Bronchial epithelial cell (primary cell): ENCODE measurements around the gene UGT1A5. TPM values are rescaled to one million over a fixed set of nuclear protein-coding genes. Genes with fewer than 3 reads are reported as not detected.

ENCODE experiments used
- DNase-seq: peaks from one replicate; pipeline ENCODE4 v3.0.0-alpha.2; 2010; ENCODE audit warnings: low read depth
- FAIRE-seq: peaks from 2 replicates; lab custom pipeline; 2011; peaks lifted over from hg19 to GRCh38; lab: Jason Lieb, UNC
- H3K27me3 ChIP-seq: 2 replicates; pipeline ENCODE4 v1.5.1; 2011; ENCODE audit warnings: low read length; ENCODE audit not compliant: control insufficient read depth, insufficient read depth
- H3K36me3 ChIP-seq: 2 replicates; pipeline ENCODE4 v1.5.1; 2011; ENCODE audit warnings: low read length; ENCODE audit not compliant: control insufficient read depth, insufficient read depth
- H3K4me3 ChIP-seq: 2 replicates; pipeline ENCODE4 v1.5.1; 2011; ENCODE audit warnings: mild to moderate bottlenecking, low read depth, low read length, control low read depth
- total RNA-seq: library from RNA; depleted of rRNA; stranded (reverse); fragments of >200 nt; gene quantifications from 2 replicates; pipeline ENCODE4 v1.2.1, GENCODE V29; 2014
- TF ChIP-seq, protein P1 (sequence below): IDR thresholded peaks from 2 replicates; pipeline ENCODE4 v1.5.1; 2011; ENCODE audit warnings: mild to moderate bottlenecking, moderate library complexity, low read length, control low read depth, inconsistent platforms; ENCODE audit not compliant: insufficient read depth, severe bottlenecking

Gene UGT1A5
- total RNA-seq, 1 donor from 2014 or later = 0.26 TPM

DNA sequence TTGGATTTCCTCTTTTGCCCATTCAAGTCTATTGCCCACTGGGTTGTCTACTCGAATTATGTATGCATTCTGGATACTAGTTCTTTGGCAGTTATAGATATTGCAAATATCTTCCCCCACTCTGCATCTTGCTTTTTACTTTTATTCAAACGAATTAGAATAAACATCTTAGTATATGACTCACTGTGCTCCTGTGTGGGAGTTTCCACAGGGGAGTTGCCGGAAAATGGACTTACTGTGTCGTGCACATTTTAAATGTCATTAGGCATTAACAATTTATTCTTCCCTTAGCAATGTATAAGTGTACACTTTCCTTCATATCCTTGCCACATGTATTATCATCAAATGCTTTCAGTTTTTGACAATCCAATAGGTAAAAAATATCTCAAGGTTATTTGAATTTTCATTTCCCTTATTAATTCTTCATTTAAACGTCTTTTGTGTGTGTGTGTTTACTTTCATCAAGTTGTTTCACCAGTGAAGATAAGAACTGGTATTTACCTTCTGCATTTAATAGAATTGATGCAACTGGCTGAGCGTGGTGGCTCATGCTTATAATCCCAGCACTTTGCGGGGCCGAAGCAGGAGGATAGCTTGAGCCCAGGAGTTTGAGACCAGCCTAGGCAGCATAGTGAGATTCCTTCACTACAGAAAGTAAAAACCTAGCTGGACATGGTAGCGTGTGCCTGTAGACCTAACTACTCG lies 4.6 kb upstream of the UGT1A5 start:
- peaks cover 5% of the 10 kb centered on the region for H3K36me3 ChIP-seq
- FAIRE-seq = no peak

DNA sequence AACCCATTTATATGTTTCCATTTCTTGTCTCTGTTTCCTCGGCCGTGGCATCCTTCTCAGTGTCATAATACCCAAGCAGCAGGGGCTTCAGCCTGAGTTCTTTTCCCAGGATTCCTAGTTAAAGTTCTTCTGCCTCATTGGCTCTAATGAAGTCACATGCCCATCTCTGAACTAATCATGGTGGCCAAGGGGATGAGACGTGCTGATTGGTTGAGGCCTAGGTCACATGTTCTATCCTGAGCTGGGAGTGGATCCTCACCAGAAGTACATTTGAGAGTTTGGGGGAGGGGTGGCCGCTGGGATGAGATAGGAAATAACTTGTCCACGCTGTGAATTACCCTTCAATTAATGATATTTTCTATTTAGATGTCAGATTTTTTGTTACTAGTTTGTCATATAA lies 3.8 kb upstream of the UGT1A5 start:
- no peak for FAIRE-seq
- peaks cover 5% of the 10 kb centered on the region for H3K36me3 ChIP-seq

More for the DNA sequence above, 4.6 kb upstream of the UGT1A5 start:
- TF ChIP-seq, protein P1, sequence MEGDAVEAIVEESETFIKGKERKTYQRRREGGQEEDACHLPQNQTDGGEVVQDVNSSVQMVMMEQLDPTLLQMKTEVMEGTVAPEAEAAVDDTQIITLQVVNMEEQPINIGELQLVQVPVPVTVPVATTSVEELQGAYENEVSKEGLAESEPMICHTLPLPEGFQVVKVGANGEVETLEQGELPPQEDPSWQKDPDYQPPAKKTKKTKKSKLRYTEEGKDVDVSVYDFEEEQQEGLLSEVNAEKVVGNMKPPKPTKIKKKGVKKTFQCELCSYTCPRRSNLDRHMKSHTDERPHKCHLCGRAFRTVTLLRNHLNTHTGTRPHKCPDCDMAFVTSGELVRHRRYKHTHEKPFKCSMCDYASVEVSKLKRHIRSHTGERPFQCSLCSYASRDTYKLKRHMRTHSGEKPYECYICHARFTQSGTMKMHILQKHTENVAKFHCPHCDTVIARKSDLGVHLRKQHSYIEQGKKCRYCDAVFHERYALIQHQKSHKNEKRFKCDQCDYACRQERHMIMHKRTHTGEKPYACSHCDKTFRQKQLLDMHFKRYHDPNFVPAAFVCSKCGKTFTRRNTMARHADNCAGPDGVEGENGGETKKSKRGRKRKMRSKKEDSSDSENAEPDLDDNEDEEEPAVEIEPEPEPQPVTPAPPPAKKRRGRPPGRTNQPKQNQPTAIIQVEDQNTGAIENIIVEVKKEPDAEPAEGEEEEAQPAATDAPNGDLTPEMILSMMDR = no peak
- DNase-seq = peak; percentile 73
- Histone ChIP-seq H3K4me3 (no peak overlapping the region), H3K27me3 (no peaks in the 10 kb centered on the region)

DNA sequence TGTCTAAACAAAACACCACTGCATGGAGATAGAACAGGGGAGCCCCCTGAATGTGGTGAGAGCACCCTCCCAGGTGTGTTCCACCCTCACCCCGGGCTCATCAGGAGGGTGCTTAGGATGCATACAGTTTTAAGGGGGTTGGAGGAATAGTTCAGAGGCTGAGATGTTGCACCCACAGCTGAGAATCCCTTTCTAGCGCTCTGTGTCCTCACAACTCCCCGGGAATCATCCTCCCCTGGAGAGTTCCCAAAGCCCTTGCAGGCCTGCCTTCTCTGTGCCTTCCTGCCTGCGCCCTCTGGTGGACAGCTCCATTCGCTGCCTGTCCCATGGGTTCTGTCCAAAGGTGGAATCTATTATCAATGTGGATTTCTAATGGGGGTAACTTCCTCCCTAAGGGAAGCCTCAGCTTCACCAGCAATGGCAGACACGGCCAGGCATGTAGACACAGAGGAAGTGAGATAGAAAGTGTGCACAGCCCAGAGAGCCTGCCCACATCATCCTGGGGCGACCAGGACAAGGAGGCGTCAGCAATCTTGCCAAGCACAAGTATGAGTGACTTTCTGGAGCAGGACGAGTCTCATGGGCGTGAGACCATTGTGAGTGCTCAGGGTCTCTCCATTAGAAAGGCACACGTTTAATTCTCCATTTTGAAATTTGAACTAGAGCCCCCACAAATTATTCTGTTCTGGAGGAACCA lies 1.2 kb upstream of the UGT1A5 start:
- H3K36me3 ChIP-seq = peaks cover 6% of the 10 kb centered on the region
- DNase-seq (peak; percentile 60), FAIRE-seq (peak; percentile 88)

More for the DNA sequence above, 3.8 kb upstream of the UGT1A5 start:
- no peak for DNase-seq
- TF ChIP-seq, protein P1 = no peak
- Histone ChIP-seq H3K4me3 (no peak overlapping the region), H3K27me3 (no peaks in the 10 kb centered on the region)

DNA sequence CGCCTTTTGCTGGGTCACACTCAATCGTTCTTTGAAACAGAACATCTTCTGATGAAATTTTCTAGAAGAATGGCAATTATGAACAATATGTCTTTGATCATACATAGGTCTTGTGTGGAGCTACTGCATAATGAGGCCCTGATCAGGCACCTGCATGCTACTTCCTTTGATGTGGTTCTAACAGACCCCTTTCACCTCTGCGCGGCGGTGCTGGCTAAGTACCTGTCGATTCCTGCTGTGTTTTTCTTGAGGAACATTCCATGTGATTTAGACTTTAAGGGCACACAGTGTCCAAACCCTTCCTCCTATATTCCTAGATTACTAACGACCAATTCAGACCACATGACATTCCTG lies 532 bp downstream of the UGT1A5 start:
- DNase-seq (no peak), FAIRE-seq (no peak)
- TF ChIP-seq, protein P1 = no peak
- Histone ChIP-seq H3K27me3 (no peaks in the 10 kb centered on the region), H3K36me3 (peaks cover 9% of the 10 kb centered on the region), H3K4me3 (no peak overlapping the region)

More for the DNA sequence above, 1.2 kb upstream of the UGT1A5 start:
- TF ChIP-seq, protein P1 = peak; percentile 88
- H3K27me3 ChIP-seq = no peaks in the 10 kb centered on the region
- no peak overlapping the region for H3K4me3 ChIP-seq

DNA sequence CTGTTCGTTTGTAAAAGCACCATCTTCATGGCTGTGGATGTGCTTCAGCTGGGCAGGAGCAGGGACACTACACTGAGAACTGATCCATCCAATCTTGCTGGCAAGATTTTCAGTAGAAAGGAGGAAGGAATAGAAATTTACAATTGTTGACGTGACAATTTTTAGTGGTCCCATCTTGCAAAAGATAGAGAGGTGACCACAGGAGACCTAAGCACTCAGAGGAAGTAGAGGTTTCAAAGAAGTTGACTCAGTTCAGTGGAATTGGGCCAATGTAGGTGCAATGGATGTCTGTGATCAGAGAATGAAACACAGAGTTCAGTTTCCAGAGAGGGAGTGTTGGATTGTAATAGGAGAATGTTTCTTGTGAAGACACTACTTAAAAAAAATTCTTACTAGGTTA lies 1.4 kb downstream of the UGT1A5 start:
- DNase-seq (no peak), FAIRE-seq (no peak)
- TF ChIP-seq, protein P1 = no peak
- Histone ChIP-seq H3K27me3 (no peaks in the 10 kb centered on the region), H3K36me3 (peaks cover 8% of the 10 kb centered on the region), H3K4me3 (no peak overlapping the region)
